ENCODE data around the gene SH2D3A.

DNA sequence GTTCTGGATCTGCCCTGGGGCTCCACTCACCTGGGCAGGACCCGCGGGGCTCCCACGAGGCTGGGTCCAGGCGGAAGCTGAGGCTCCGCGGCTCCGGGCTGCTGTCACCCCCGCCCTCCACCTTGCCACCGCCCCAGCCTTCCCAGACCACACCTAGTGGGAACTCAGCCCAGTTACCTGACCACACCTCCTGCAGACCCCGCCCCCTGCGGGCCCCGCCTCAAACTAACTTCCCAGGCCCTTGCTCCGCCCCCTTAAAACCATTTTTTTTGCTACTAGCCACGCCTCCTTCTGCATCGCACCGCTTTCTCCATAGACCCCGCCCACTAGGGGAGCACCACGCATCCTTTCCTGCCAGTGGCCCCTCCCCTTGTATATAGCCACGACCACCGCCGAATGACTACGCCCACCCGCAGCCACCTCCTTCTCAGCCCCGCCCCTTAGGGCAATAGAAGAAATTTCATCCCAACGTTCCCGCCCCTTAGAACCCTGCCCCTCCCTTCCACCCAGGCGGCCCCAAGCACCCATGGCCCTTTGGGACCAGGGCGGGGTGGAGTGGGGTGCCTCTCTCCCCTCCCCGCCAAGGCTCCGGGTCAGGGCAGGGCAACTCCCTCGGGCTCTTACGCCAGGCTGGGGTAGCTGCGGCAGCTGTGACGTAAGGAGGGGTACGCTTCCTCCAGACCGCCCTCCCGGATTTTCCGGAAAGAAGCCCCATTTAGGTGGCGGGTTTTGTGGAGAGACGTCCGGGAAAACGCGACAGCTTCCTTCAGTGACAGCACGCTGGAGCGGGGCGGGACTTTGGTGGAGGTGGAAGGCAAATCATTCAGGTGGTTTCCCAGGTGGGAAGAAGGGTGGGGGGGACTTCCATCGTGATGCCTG lies at the start of gene SH2D3A:
- TF ChIP-seq, protein P1, sequence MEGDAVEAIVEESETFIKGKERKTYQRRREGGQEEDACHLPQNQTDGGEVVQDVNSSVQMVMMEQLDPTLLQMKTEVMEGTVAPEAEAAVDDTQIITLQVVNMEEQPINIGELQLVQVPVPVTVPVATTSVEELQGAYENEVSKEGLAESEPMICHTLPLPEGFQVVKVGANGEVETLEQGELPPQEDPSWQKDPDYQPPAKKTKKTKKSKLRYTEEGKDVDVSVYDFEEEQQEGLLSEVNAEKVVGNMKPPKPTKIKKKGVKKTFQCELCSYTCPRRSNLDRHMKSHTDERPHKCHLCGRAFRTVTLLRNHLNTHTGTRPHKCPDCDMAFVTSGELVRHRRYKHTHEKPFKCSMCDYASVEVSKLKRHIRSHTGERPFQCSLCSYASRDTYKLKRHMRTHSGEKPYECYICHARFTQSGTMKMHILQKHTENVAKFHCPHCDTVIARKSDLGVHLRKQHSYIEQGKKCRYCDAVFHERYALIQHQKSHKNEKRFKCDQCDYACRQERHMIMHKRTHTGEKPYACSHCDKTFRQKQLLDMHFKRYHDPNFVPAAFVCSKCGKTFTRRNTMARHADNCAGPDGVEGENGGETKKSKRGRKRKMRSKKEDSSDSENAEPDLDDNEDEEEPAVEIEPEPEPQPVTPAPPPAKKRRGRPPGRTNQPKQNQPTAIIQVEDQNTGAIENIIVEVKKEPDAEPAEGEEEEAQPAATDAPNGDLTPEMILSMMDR (conservative IDR thresholded peaks at IDR 0.05 in 1 of 2, IDR thresholded peaks at IDR 0.05 in 1 of 2; ENCODE audit: low read depth in 1 of 2, low read length in 2 of 2): no peak
- no peak for TF ChIP-seq EZH2 (IDR thresholded peaks at IDR 0.05; ENCODE audit: low read length, missing control alignments)

Data from fibroblast of lung (primary cell).